GM12873 (cell line): ENCODE data around the gene DYSF.

Experiments
- TF ChIP-seq, protein P1 (sequence below): IDR thresholded peaks from 2 replicates; pipeline ENCODE4 v1.5.1; 2012; ENCODE audit warnings: low read depth, mild to moderate bottlenecking, moderate library complexity, low read length, control low read depth; ENCODE audit not compliant: insufficient read depth; ENCODE audit errors: missing control alignments

DYSF gene

DNA sequence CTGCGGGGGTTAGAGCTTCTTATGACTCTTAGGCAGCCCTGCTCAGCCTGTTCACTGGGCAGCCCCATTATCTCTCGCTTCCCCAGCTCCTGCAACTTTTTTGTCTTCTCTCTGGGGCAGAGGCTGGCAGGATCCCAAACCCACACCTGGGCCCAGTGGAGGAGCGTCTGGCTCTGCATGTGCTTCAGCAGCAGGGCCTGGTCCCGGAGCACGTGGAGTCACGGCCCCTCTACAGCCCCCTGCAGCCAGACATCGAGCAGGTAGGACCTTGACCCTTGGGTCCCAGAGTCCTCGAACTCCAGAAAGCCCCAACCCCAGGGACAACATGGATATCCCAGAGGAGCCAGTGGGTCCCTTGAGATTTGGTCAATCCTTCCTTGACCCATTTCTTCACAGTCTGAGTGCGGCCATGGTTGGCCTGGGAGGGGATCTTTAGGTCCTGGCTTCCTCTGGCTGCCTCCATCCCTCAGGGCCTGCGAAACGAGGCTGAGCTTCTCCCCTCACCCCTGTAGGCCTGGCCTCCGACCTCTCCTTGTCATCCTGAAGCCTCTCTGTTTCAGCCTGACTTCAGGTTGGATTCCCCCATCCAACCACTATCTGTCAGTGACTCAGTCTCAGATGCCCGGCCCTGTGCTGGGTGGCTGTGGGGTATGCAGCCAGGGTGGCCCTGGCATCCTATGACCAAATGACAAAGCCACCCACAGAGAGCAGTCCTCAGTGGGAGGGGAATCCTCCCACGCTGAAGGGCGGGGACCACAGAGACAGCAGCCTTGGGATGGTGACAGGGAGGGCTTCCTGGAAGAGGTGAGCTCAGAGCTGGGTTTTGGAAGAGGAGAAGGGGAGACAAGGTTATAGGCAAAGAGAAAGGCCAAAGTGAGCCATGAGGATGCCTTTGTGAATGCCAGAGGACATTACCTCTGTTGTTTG is 214.2 kb downstream of the DYSF start:
- TF ChIP-seq, protein P1, sequence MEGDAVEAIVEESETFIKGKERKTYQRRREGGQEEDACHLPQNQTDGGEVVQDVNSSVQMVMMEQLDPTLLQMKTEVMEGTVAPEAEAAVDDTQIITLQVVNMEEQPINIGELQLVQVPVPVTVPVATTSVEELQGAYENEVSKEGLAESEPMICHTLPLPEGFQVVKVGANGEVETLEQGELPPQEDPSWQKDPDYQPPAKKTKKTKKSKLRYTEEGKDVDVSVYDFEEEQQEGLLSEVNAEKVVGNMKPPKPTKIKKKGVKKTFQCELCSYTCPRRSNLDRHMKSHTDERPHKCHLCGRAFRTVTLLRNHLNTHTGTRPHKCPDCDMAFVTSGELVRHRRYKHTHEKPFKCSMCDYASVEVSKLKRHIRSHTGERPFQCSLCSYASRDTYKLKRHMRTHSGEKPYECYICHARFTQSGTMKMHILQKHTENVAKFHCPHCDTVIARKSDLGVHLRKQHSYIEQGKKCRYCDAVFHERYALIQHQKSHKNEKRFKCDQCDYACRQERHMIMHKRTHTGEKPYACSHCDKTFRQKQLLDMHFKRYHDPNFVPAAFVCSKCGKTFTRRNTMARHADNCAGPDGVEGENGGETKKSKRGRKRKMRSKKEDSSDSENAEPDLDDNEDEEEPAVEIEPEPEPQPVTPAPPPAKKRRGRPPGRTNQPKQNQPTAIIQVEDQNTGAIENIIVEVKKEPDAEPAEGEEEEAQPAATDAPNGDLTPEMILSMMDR = no peak

DNA sequence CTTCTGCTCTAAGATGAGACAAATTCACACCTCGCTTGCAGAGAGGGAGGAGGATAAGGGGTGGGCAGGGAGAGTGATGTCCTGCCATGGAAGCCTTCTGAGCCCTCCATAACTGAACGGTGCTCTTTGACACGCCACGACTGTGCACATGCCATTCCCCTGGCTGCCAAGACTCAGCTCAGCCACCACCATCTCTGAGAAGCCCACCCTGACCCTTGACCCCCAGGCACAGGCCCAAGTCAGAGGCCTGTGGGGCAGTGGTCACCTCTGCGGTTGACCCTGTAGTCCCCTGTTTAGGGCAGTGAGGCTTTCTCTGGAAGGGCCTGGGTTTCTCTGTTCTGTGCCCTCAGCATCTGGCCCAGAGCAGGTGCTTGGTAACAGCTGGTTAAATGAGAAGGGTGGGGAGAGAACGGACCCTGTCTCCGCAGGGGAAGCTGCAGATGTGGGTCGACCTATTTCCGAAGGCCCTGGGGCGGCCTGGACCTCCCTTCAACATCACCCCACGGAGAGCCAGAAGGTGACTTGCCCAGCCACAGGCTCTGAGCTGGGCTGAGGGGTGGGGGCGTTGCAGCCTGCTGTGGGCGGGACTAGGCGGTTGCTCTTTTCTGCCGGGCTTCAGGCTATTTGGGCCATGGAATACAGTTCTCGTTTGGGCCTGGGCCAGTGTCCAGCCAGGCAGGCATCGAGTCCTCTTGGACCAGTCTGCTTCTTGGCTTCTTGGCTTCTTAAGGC is 215.1 kb downstream of the DYSF start:
- TF ChIP-seq, protein P1 = no peak

DNA sequence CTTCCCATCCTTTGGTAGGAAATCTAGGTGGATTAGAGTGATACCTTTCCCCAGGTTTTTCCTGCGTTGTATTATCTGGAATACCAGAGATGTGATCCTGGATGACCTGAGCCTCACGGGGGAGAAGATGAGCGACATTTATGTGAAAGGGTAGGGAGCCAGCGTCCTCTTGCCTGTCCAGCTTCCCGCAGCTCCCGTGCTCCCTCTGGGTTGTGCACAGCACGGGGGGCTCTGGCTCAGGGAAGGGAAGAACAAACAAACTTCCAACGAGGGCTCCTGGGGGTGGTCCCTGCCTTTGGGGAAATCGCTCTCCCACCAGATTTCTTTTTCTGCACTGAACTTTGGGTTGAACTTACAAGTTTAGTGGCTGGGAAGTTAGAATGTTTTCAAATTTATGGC is 215.7 kb downstream of the DYSF start:
- TF ChIP-seq, protein P1 = no peak

DNA sequence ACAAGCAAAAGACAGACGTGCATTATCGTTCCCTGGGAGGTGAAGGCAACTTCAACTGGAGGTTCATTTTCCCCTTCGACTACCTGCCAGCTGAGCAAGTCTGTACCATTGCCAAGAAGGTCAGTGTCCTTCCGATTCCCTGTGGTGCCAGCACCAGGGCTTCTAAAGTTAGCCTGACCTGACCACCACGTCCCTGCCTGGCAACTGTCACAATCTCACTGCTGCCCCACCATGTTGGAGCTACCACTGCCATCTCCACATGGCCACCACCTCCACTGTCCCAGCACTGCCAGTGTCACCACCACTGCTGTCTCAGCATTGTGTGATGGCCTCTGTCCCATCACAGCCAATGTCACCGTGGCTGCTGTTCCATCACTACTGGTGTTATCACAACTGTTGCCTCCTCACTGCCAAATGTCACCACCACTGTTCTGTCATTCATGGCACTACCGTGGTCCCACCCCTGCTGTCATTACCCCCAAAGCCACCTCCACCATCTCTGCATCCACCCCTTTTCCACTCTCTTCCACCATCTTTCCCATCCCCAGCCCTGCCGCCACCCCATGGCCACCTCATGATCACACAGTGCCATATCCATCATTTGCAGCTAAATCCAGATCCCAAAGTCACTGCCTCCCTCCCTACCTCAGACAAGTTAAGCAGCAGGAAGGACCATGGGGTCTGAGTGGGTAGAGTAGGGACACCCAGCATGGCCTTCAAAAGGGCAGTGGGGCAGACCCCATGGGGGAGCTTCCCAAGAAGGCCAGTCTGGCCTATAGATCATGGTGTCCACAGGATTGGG is 216.5 kb downstream of the DYSF start:
- TF ChIP-seq, protein P1 = no peak

DNA sequence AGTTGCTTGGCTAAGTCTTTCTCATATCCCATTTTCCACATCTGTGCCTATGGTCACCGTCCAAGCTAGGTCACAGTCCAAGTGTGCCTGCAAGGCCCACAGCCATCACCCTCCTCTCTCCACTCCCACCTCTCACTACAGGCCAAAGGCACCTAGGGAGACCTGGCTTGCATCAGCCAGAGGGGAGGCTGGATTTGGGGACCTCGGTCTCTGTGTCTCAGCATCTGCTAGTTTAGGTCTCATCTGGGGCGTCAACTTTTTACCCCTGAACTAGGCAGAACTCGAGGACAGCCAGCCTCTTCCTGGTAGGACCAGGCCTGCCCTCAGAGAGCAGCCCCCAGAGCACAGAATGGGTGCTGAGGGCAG is 217.1 kb downstream of the DYSF start:
- TF ChIP-seq, protein P1 = no peak

DNA sequence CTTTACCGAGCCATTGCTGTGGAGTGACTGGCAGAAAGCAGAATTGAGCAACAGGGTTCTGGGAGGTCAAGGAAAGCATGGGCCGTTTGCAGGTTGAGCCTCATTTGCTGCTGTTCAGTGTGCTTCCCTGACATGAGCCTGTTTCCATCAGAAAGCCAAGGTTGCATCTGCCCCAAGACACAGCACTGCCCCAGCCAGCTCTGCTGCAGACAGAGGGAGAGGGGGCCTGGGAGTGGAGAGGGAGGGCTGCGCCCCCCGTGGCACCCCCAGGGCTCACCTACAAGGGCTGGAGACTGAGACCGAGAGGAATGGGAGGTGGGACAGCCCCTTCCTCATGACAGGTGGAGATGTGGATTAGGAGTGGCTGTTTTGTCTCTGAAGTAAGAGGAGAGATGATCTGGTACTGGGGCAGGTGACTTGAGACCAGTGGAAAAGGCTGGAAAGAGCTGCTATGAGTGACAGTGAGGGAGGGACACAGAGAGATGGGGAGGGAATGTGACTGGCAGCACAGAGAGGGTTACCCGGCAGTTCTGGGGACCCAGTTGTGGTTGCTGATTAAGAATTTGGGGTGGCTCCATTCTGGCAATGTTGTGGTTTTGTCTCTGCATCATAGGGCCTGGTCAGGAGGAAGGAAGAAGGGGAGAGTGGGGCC is 218.0 kb downstream of the DYSF start:
- TF ChIP-seq, protein P1 = no peak
